Fibroblast of the aortic adventitia (primary cell): ENCODE results near the gene NCOA1. TPM values are rescaled to one million over a fixed set of nuclear protein-coding genes. Genes with fewer than 3 reads are reported as not detected.
"Not testable (repeated sequence)": the region's sequence is repeated elsewhere in the genome, so short reads cannot be mapped to it uniquely, and the experiment has no call there.

Source experiments
- DNase-seq: peaks from one replicate; pipeline ENCODE4 v3.0.0-alpha.2; 2010; ENCODE audit warnings: low read depth
- H3K4me3 ChIP-seq: 2 replicates; pipeline ENCODE4 v1.5.1; 2011; ENCODE audit warnings: low read depth, mild to moderate bottlenecking, control low read depth, low read length, moderate library complexity
- CTCF ChIP-seq: IDR thresholded peaks from 2 replicates; pipeline ENCODE4 v1.5.1; 2011; ENCODE audit warnings: mild to moderate bottlenecking, low read length, control low read depth, inconsistent platforms; ENCODE audit not compliant: insufficient read depth
- total RNA-seq: library from RNA; depleted of rRNA; stranded (reverse); fragments of >200 nt; gene quantifications from 2 replicates; pipeline ENCODE4 v1.2.3, GENCODE V29; 2012; ENCODE audit warnings: low replicate concordance

The NCOA1 gene
- total RNA-seq, 1 donor, result 24.0 TPM

DNA sequence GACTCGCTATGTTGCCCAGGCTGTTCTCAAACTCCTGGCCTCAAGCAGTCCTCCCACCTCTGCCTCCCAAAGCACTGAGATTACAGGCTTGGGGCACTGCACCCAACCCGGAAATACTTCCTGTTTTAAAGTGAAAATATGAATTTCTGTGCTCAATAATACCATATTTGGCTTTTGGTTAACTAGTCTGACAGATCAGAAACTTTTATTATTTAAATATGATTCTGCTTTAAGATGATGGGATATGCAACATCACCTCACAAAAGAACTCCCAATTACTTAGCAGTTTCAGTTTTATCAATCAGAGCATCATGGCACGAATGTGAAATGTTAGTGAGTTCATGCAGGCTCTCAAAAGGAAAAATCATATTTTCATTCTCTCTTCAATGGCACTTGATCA is 181.5 kb downstream of the NCOA1 start:
- TF ChIP-seq CTCF, result no peak
- no peak overlapping the region for H3K4me3 ChIP-seq
- no peak for DNase-seq

DNA sequence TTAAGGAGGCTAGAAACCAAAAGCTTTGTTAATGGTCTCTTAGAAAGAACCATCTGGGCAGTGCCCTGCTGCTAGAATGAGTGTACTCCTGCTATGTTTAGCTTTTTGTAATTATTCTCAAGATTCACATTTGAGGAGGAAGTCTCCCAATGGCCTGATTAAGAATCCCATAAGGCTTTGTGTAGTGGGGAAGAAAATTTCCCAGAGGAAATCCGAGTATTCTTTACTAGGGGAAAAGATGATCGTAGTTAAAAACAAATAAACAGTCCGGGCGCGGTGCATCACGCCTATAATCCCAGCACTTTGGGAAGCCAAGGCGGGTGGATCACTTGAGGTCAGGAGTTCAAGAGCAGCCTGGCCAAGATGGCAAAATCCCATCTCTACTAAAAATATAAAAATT is 184.3 kb downstream of the NCOA1 start:
- H3K4me3 ChIP-seq, result no peak overlapping the region
- no peak for DNase-seq
- TF ChIP-seq CTCF, result no peak

DNA sequence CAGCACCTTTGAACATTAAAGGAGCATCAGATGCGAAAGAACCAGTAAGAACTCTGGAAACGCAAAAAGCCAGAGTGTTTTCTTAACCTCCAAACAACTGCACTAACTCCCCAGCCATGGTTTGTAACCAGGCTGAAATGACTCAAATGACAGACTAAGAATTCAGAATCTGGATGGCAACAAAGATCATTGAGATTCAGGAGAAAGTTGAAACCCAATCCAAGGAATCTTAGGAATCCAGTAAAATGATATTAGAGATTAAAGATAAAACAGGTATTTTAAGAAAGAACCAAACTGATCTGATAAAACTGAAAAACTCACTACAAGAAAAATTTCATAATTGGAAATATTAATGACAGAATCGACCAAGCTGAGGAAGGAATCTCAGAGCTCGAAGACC is 185.4 kb downstream of the NCOA1 start:
- DNase-seq, result no peak
- no peak overlapping the region for H3K4me3 ChIP-seq
- TF ChIP-seq CTCF, result no peak

GRCh38 chr2:24678066-24678465 is 187.0 kb downstream of the NCOA1 start:
- H3K4me3 ChIP-seq, DNase-seq: not testable (repeated sequence)

- H3K4me3 ChIP-seq, result no peak overlapping the region
- no peak for TF ChIP-seq CTCF
- DNase-seq, result no peak
These were observed 189.1 kb downstream of the NCOA1 start for GRCh38 chr2:24680196-24680595.

DNA sequence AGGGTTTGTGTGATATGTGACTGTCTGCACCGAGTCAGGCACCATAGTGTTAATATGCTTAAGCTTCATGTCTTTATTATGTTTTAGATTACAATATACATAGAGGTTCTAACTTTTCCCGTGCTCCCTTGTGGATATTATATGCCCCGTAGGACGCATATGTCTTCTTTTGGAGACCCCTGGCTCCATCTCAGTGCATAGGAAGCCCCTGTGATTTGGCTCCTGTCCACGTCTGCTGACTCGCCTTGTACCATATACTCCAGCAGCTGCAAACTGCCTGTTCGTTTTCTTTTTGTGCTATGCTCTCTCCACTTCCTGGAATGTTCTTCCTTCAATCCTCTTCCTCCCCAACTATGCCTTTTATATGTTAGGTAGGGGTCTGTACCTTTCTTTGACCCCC is 191.2 kb downstream of the NCOA1 start:
- no peak for DNase-seq
- no peak overlapping the region for H3K4me3 ChIP-seq
- TF ChIP-seq CTCF, result no peak

DNA sequence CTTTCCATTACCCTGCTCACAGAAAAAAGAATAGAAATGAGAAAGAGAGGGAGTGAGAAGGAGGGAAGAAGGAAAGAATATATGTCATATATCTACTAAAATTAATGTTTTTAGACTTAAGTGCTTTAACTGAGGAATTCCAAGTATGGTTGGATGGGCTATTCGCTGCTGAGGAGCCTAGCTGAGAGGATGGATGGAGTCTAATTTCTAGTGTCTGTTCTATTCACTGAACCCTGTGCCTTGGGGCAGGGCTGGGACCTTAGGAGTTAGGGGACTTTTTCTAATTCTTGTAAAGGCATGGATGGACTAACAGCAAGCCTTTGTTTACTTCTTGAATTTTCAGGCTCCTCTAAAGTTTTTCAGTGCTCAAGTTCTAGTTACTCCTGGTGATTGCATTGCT is 192.4 kb downstream of the NCOA1 start:
- TF ChIP-seq CTCF, result no peak
- H3K4me3 ChIP-seq, result no peak overlapping the region
- DNase-seq, result no peak
